GM19238 (cell line): ENCODE results near the gene KIAA0825.

Experiments used
- DNase-seq: peaks from one replicate; pipeline ENCODE4 v3.0.0; 2011; ENCODE audit warnings: low spot score; ENCODE audit not compliant: insufficient read length

The KIAA0825 gene

DNA sequence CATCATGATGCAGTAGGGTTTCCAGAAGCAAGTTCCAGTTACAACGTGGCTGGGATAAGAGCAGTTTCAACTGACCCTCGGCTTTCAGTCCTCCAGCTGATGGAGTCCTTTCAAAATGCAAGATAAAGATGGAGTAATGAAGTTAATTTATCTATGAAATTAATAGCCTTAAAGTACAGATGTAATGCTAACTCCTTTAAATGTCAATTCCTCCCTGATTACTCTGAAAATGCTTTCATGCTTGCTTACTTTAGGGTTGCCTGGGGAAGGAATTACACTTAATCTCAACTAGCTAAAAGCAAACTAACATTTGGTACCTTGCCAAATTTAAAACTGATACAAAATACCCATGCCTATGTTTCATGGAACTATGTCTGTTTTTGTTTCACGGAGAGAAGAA, 178.4 kb downstream of the KIAA0825 start:
- DNase-seq = no peak

DNA sequence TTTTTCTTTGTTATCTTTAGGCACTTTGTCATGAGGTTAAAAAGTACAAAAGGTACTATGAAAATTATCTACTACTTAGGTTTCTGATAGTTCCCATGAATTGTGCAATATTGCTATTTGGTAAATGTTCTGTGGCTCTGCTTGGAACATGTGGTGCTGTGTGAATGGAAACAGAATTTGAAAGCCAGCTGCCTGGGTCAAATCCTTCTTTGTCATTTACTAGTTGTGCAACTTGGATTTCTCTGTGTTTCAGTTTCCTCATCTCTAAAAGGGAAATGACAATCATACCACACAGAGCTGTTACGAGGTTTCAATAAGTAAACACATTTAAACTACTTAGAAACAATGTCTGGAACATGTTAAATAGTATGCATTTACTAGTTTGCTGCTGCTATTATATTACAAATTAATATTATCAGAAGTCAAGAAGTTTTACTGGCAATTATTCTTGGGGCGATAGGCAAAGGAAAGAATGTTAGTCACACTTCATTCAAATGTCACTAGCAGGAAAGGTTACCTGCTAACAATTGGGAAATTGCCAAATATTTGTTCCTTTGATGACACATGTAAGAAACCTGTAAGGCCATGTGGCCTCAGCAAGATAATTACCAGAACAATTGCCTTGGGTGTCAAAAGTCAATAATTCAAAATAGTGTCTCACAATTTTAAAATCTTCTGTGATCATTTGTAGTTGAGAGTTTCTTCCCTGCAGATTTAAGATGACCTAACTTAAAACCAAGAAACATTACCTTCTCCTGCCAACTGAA, 184.8 kb downstream of the KIAA0825 start:
- no peak for DNase-seq

DNA sequence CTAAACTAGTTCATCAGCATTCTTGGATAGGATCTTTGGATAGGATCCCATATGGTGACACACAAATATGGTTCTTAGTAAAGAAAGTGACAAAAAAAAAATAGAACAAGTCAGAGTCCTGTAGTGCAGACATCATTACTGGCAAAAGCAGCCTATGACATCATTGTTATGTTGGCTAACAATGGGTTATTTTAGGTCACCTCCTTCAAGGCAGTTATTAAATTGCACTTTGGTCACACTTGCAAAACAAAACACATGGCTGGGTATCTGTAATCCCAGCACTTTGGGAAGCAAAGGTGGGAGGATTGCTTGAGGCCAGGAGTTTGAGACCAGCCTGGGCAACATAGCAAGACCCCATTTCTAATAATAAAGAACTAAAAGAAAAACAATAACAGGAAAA, 185.9 kb downstream of the KIAA0825 start:
- DNase-seq = no peak

DNA sequence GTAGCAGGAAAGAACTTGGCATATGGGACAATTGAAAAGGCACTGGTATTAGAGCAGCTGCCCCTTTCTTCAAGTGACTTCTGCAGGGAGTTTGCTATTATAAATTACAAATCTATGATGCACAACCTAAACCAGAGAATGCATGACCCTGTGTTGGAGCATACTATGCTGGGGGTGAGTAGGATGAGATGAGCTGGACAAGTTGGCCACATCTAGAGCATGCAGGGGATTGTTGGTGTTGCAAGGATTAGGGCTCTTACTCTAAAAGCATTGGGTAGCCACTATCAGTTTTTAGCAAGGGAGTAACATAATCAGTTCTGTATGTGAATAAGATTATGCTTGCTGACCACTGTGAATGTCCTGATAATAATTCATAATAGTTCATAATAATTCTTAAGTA, 186.7 kb downstream of the KIAA0825 start:
- no peak for DNase-seq

DNA sequence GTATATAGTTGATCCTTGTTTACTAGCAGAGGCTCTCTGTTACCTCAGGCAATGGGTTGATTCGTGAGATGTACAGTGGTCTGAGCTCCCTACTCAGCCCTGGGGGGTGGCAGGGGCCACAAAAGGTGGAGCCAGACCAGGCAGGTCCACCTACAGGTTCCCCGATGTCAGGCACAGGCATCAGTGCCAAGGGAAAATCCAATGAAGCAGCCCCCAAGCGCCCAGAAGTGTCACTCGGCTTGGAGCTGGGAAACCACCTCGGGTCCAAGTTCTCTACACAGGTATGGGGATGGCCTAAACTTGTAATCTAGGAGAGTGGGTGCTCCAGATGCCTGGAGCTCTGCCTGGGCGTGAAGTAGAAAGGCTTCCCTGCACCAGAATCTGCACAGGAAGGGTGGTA, 188.8 kb downstream of the KIAA0825 start:
- DNase-seq = no peak

DNA sequence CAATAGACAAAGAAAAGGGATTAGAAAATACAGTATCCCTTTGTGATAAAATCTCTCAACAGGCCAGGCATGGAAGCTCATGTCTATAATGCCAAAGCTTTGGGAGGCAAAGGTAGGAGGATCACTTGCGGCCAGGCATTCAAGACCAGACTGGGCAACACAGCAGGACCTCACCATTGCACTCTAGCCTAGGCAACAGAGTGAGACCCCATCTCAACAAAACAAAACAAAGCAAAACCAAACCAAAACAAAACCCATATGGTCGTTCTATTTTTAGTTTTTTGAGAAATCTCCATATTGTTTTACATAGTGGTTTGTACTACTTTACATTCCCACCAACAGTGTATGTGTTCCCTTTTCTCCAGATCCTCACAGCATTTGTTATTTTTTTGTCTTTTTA, 193.0 kb downstream of the KIAA0825 start:
- DNase-seq = no peak

DNA sequence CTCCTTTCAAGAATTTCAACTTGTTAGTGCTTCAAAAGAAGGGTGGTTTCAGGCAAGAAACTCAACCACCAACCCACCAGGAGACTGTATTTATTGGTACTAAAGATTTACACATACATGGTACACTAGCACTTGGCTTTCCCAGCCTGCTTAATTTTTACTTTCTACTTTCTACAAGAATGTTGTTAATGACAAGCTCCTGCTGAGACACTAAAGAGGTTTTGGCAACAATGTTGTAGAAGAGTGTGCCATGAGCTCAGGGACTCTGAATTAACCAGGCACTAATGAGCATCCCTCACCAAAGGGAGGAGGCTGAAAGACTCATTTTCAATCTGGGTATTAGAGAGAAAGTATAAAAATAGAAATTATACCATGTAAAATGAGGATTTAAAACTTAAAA, 195.0 kb downstream of the KIAA0825 start:
- DNase-seq = no peak

DNA sequence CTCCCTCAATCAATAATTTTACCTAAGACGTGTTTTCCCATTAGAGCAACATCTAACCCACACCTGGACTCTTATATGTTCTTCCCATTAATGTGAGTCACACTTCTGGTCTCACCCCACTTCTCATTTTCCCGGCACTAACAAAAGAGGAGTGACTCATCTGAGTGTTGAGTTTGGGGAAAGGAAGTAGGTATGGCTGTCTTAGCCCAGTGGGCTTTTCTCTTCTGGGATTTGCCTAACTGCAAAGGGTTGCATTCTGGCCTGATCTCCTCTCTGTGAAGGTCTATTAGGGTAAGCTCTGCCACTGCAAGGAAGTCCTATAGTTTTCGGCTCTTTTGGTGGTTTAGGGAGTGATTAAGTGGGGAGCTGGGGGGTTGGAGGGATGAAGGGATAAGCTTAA, 195.6 kb downstream of the KIAA0825 start:
- no peak for DNase-seq

DNA sequence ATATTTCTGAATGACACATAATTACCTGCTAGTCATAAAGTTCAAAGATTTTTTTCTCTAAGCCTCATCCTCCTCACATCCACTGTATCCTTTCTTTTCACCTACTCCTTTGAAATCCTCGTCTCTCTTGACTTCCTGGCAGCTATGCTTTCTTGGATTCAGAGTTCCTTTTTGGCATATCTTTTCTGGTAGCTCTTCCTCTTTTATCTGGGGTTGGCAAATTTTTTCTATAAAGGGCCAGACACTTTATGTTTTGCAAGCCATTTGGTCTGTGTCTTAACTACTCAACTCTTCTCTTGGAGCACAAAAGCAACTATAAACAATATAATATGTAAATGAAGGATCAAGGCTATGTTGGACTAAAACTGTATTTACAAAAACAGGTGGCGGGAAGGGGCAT, 197.5 kb downstream of the KIAA0825 start:
- no peak for DNase-seq

DNA sequence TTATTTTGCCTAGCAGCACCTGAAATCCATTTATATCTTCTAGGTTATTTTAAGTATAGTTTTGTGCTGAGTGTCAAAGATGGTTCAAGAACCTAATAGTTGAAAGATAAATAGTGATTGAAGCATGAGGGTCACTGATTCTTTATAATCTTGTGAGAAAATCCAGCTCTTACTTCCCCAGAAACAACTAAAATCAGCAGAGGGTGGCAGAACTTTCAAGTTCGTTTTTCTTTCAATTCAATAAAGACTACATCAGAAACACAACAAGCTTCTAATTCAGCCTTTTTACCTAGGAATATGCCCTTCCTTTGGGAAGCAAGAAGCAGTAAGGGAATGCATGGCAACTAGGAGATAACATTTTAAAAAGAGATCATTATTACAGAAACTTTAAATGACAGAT, 202.6 kb downstream of the KIAA0825 start:
- no peak for DNase-seq

DNA sequence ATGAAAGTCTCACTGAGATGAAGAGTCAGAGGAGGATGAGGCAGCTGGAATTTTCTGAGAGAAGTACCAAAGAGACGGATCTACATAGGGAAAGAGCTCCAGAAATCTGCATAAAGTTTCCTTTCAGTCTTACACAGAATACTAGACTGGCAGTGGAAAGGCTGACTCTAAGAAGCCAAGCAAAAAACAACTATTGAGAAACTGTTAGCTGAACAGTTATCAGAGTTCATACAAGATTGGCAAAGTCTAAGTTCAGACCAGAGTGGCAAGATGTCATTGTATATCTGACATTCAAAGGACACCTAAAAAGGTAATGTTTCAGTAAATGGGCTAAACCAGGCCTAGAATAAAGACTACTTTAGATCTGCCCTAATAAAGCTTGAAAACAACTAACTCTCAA, 209.0 kb downstream of the KIAA0825 start:
- no peak for DNase-seq

DNA sequence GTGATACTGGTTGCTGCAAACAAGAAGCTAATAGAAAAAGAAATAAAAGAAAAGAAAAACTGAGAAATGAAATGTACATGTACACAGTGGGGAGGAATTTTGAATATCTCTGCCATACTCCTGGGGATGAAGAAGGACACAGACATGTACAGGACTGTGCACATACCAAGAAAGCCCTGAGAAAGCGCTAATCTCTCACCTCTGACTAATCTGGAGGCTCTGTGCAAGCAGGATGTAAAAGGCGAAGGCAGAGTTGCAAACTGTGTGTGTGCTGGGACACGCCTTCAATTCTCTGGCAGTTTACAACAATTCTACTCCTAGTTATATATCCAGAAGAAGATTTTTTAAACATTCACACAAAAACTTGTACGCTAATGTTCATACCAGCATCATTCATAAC, 211.4 kb downstream of the KIAA0825 start:
- no peak for DNase-seq

DNA sequence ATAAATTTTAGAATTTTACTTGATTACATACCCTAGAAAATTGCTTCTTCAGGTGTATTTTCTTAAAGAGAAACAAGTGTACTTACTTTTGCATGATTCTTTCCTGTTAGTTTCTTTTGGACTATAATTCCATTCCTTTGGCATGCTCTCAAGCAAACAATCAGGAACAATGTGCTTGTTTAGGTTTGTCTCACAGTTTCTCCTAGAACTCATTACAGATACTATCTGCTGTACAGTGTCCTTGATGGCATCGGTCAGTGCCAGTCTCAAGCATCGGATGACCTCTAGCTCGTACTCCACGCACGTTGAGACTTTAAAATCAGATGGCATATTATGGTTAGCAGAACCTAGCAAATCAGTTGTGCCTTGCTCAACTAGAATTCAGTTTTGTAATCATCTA, 214.9 kb downstream of the KIAA0825 start:
- DNase-seq = no peak

DNA sequence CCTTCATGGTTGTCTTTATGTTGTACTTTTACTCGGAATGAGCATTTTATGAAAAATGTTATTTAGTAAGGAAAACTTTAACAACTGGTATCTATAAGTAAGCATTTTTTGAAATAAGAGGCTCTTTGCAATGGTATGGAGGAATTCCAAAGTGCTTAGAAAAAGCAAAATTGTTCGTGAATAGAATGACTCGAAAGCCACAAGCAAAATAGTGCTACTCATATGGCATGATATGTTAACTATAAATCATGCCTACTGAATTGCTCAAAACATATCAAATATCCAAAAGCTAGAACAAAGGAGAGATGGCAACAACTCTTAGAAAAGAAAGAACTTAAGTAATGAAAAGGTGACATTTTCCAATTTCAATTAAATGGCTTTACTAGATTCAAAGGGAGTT, 216.3 kb downstream of the KIAA0825 start:
- no peak for DNase-seq

DNA sequence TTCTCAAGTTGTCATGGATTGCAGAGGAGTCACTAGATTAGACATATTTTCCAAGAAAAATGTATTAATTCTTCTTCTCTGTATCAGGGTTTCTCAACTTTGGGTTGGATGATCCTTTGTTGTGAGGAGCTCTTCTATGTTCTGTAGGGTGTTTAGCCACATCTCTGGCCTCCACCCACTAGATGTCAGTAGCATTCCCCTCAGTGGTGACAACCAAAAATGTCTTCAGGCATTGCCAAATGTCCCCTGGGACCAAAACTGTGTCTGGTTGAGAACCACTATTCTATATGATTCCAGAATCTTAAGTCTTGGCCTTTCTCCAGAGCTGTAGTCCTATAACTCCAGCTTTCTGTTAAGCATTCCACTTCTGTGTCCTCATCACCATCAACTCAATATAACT, 220.9 kb downstream of the KIAA0825 start:
- DNase-seq = no peak

DNA sequence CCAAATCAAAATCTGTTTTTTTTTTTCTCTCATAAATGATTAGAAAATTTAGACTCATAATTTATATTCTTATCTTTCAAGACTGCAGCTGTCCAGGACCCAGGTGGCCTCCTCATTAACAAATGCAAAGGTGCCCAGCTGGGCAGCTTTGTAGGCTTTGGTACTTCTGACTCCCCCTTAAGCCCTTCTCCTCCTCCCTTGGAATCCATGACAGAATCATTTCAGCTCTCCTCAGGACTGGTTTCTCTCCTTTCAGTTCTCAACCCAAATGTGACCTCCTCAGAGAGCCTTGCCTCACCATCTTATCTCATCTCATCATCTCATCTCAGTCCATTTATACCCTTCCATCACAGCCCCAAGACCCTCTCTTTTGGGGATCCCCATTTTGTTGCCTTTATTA, 221.7 kb downstream of the KIAA0825 start:
- no peak for DNase-seq

DNA sequence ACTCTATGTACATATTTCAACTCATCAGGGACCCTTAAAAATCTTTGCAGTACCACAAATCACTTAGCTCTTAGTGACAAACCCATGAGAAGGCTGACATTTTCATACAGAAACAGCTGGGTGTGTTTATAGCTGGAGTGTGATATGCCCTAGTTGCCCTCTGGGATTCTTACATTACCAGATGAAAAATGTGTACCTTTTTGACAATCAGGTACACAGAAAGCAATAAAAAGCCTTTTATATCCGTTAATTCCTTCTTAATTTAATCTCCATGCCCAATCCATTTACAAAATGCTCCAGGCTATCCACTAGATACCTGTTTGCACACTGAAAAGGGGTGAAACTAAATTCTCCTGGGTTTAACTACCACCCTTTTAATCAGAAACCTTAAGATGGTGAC, 222.9 kb downstream of the KIAA0825 start:
- DNase-seq = no peak

DNA sequence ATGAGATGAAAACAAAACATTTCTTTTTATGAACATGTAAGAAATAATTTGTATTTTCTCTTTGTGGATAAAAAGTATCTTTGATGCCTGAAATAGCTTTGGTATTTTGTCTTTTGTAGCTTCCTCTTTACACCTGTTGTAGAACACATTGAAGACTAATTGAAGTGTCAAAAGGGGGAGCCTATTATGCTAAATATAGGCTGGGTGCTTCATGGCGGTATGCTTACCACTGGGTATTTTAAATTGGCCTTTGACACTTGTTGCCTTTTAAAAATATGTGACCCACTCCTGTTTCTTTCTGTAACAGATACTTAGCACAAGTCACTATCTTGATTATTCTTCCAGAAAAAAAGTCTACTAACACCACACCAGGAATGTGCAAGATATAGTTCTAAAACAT, 226.4 kb downstream of the KIAA0825 start:
- DNase-seq = no peak

DNA sequence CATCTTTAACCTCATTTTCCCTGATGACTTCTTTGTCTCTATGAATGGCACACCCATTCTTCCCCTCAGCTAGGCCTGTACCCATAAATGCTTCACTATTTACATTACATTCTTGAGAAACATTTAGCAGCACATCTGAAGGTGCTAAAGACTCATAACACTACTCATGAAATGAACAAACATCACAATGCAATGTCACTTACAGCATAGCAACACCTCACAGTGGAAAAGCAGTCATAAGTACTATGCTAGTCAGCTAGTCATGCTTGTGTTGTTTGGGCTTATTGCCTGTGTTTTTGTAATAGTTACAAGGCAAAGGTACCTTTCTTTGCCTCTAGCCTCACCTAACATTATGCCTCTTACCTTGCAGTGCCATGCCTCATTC, 228.9 kb downstream of the KIAA0825 start:
- DNase-seq = no peak

DNA sequence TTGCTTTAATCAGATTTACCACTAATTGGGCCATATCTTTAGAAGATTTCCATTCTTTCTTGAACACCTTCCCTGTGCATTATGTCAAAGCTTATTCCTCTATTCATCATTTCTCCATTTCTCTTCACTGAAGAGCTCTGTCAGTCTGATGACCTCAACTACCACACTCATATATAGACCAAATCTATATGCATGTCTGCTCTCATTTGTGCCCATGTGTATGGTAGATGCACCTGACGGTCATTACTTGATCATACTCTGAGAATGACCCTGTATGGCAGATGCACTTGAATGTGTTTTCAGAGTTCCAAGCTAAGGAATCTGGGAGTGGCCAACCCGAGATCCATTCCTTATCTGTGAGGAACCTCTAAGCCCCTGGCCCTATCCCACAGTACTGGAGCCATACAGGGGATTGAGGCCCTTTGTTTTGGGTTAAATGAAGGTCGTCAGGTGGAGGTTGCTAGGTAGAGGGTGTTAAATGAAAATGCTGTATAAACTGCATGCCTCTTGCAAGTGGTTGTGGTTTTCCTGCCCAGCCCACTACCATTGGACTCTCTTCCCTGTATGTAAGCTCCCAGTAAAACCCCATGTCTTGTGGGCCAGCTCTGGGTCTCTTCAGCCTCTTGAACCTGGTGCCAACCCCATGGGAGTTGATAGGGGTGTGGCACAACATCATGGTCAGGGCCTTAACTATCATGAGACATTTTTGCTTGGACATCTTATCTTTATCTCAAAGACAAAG, 229.5 kb downstream of the KIAA0825 start:
- DNase-seq = no peak

DNA sequence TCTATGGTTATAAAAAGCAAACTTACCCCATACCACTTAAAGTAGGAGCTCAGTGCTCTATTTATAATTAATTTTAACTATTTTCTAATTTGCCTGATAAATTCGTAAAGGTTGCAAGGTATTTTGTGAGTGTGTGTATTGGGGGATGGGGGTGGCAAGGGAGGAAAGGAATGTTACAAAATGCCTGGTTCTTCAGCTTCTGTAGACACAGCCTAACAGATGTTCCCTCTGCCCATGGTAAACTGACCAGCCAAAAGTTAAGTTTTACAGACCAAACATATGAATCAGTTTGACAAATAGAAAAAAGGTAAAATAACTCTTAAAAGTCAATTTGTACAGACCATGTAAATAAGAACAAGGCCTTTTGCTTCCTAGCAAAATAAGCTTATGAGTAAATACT, 232.6 kb downstream of the KIAA0825 start:
- DNase-seq = no peak

DNA sequence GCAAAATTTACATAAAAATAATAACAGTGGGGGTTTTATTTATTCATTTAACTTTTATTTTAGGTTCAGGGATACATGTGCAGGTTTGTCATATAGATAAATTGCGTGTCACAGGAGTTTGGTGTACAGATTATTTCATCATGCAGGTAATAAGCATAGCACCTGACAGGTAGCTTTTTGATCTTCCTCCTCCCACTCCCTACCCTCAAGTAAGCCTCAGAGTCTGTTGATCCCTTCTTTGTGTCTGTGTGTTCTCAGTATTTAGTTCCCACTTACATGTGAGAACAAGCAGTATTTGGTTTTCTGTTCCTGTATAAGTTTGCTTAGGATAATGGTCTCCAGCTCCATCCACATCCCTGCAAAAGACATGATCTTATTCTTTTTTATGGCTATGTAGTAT, 240.3 kb downstream of the KIAA0825 start:
- no peak for DNase-seq

DNA sequence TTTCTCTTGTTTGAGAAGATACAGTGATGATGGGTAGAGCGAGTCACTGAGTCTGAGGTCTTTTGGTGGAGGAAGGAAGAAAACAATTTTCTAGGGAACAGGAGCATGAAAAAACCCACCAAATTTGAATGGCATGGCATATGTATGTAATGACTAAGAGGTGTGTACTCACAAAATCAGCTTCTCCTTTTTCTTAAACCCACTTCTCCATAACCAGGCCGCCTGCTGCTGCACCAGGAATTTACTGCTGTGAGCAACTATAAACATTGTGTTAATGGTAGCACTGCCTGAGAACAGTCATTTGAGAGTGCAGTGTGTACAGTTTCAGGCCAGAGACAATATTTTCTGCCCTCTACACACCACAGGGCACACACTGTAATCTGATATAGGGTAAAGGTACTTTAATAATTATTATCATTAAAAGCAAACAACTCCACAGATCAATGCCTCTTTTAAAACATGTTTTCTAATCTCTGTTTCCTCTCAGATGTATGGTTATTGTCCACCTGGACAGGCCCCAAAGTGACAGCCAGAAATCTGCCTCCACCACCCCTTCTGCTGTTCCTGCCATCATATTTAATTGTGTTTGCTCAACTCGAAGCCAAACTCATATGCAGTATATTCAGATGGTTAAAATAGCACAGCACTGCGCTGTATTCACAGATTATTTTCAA, 241.6 kb downstream of the KIAA0825 start:
- no peak for DNase-seq
